Thyroid gland (tissue), 4 donors: Measurements from ENCODE around the gene ZNF783. TPM values are rescaled to one million over a fixed set of nuclear protein-coding genes. Genes with fewer than 3 reads are reported as not detected.

Source experiments
- DNase-seq, 2 donors: peaks; one replicate each; pipeline ENCODE4 v3.0.0-alpha.2; 2019
- H3K27ac ChIP-seq, 3 donors: fragments of 200-600 bp; sonication (generic); 1 replicate in 2 of 3; 2 replicates in 1 of 3; pipeline ENCODE4 v1.5.1; 2016 to 2019; ENCODE audit warnings: mild to moderate bottlenecking in 1 of 3, moderate library complexity in 1 of 3
- H3K27me3 ChIP-seq: fragments of 200-600 bp; sonication (generic); one replicate; pipeline ENCODE4 v1.5.1; 2019
- H3K36me3 ChIP-seq, 2 donors: fragments of 200-600 bp; sonication (generic); one replicate each; pipeline ENCODE4 v1.5.1; 2016 to 2019
- H3K4me1 ChIP-seq, 2 donors: fragments of 200-600 bp; sonication (generic); one replicate each; pipeline ENCODE4 v1.5.1; 2017 to 2019
- H3K4me3 ChIP-seq, 3 donors: fragments of 200-600 bp; sonication (generic); replicated peaks in 1 of 3; 1 replicate in 2 of 3; 2 replicates in 1 of 3; pipeline ENCODE4 v1.5.1; 2016; ENCODE audit warnings: mild to moderate bottlenecking in 1 of 3
- H3K9me3 ChIP-seq: fragments of 200-600 bp; sonication (generic); one replicate; pipeline ENCODE4 v1.5.1; 2017
- POLR2A ChIP-seq, 2 donors: fragments of 450-650 bp; IDR thresholded peaks; one replicate each; pipeline ENCODE4 v1.6.1; 2017; ENCODE audit warnings: antibody characterized with exemption in 2 of 2, mild to moderate bottlenecking in 2 of 2, moderate library complexity in 1 of 2
- WGBS, 2 donors: methylation state at CpG; one replicate each; pipeline ENCODE4 v1.1.5; 2017; 5-methylcytosine and 5-hydroxymethylcytosine counted together
- intact Hi-C: fragments of 100-400 bp; cut with DNase I; formaldehyde crosslinking; loops from one replicate; pipeline ENCODE4 v1.15.1; 2023
- total RNA-seq, 4 donors: library from RNA; depleted of rRNA; stranded (reverse); fragments of >200 nt; gene quantifications; one replicate each; pipeline ENCODE4 v1.2.3, GENCODE V29; 2016
- TF ChIP-seq, protein P1 (sequence below), 6 experiments: fragments of 200-600 bp in 3 of 6; fragments of 450-650 bp in 3 of 6; sonication (generic) in 3 of 6; IDR thresholded peaks; one replicate each; pipeline ENCODE4 v1.5.1; 2016 to 2019; ENCODE audit warnings: antibody characterized with exemption in 6 of 6, mild to moderate bottlenecking in 2 of 6, inconsistent platforms in 1 of 6, moderate library complexity in 1 of 6

ZNF783 gene
- total RNA-seq, 4 donors from 2014 or later = 11.3 to 18.0 (median 15.1) TPM

DNA sequence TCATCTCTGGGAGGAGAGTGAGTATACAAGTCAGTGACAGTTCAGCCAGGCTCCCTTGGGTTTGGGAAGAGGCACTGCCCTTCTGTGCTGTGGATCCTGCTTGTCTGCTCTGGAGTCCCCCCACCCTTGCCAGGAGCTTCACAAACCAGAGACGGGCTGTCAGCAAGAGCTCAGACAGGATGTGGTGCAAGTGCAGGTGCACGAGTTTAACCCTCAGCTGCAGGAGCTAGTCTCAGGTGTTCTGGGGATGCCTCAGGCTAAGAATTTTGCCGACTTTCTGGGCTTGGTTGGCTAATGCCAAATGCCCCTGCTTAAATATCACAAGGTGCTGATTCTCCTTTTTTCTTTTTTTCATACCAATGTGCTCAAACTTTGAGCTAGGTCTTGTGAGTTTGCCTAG lies 22.3 kb downstream of the ZNF783 start:
- WGBS, 2 donors = 76 to 77% methylated on average over 3 of the region's 3 CpGs
- H3K9me3 ChIP-seq = no peaks in the 10 kb centered on the region
- H3K36me3 ChIP-seq = peaks cover 7 to 8% of the 10 kb centered on the region in 2 donors

GRCh38 chr7:149284850-149285585 lies 23.0 kb downstream of the ZNF783 start:
- DNase-seq = peak; percentile 98
- whole genome bisulfite sequencing, 2 donors = 1 to 10% methylated on average over 9 to 51 of the region's 66 CpGs
- H3K36me3 ChIP-seq = peaks cover 6 to 7% of the 10 kb centered on the region in 2 donors
- intact Hi-C loops = no loop called here
- no peaks in the 10 kb centered on the region for H3K9me3 ChIP-seq
- H3K27ac ChIP-seq = peak overlapping the region in 1 of 3 donors; percentile 53
- peaks cover 6 to 12% of the 10 kb centered on the region in 2 donors for H3K4me1 ChIP-seq
- H3K4me3 ChIP-seq = peak overlapping the region; percentile 47 to 58 (median 48)
- no peaks in the 10 kb centered on the region for H3K27me3 ChIP-seq
- TF ChIP-seq POLR2A (IDR thresholded peaks at IDR 0.05) = peak in 1 of 2 donors; percentile 36
- TF ChIP-seq, protein P1, sequence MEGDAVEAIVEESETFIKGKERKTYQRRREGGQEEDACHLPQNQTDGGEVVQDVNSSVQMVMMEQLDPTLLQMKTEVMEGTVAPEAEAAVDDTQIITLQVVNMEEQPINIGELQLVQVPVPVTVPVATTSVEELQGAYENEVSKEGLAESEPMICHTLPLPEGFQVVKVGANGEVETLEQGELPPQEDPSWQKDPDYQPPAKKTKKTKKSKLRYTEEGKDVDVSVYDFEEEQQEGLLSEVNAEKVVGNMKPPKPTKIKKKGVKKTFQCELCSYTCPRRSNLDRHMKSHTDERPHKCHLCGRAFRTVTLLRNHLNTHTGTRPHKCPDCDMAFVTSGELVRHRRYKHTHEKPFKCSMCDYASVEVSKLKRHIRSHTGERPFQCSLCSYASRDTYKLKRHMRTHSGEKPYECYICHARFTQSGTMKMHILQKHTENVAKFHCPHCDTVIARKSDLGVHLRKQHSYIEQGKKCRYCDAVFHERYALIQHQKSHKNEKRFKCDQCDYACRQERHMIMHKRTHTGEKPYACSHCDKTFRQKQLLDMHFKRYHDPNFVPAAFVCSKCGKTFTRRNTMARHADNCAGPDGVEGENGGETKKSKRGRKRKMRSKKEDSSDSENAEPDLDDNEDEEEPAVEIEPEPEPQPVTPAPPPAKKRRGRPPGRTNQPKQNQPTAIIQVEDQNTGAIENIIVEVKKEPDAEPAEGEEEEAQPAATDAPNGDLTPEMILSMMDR (IDR thresholded peaks at IDR 0.05) = no peak

More for the DNA sequence above, 22.3 kb downstream of the ZNF783 start:
- H3K27me3 ChIP-seq = no peaks in the 10 kb centered on the region
- peaks cover 6 to 12% of the 10 kb centered on the region in 2 donors for H3K4me1 ChIP-seq
- DNase-seq = no peak
- TF ChIP-seq, protein P1 (IDR thresholded peaks at IDR 0.05) = no peak
- TF ChIP-seq POLR2A (IDR thresholded peaks at IDR 0.05) = no peak
- intact Hi-C loops = no loop called here
- no peak overlapping the region for H3K4me3 ChIP-seq
- no peak overlapping the region for H3K27ac ChIP-seq

- H3K4me1 ChIP-seq = peaks cover 6 to 12% of the 10 kb centered on the region in 2 donors
- no peaks in the 10 kb centered on the region for H3K27me3 ChIP-seq
- H3K9me3 ChIP-seq = no peaks in the 10 kb centered on the region
- DNase-seq = peak; percentile 32 to 40
- TF ChIP-seq POLR2A (IDR thresholded peaks at IDR 0.05) = no peak
- TF ChIP-seq, protein P1 (IDR thresholded peaks at IDR 0.05) = no peak
- peak overlapping the region; percentile 47 to 58 (median 48) for H3K4me3 ChIP-seq
- intact Hi-C loops = no loop called here
- peak overlapping the region in 1 of 3 donors; percentile 53 for H3K27ac ChIP-seq
- H3K36me3 ChIP-seq = peaks cover 1 to 6% of the 10 kb centered on the region in 2 donors
- 9 to 20% methylated on average over 5 to 9 of the region's 11 CpGs for WGBS, 2 donors
Measured at GRCh38 chr7:149285603-149286002, 23.6 kb downstream of the ZNF783 start.

DNA sequence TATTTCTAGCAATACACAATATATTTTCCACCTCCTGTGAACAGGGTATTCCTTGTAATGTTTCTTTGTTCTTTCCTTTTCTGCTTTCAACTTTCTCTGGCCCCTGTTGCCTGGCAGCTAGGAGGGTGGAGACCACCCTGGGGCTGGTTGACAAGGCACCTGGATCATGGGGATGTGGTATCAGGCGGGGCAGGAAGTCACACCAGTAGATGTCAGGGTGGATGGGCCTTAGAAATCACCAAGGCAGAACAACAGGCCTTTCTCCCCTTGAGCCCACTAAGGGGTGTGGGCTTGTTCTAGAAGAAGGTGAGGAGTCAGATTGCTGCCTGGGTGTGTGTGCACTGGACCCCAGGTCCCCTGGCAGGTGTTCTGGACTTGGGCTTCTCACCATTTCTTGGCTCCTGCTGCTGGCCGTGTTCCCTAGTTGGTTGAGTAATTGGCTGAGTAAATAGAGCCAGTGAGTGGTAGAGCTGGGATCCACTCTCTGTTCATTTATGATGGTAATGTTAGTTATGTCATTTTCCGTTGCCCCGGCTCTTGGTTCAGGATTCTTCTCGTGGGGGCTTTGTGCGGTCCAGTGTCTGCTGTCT lies 24.9 kb downstream of the ZNF783 start:
- TF ChIP-seq, protein P1 (IDR thresholded peaks at IDR 0.05) = no peak
- no peak for TF ChIP-seq POLR2A (IDR thresholded peaks at IDR 0.05)
- peaks cover 0 to 4% of the 10 kb centered on the region in 2 donors for H3K36me3 ChIP-seq

DNA sequence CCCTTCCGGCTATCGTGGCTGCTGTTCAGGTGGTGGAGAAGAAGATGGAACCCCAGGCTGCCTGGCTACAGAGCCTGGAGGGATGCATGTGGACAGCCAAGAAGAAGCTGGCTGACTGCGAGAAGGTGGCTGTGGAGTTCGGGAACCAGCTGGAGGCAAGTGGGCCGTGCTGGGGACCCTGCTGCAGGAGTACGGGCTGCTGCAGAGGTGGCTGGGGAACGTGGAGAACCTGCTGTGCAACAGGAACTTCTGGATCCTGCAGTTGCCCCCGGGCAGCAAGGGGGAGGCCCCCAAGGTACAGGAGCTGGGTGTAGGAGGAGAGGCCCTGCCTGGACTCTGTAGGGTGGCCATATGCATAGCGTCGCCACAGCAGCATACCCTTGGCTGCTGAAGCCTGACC lies 25.6 kb downstream of the ZNF783 start:
- H3K4me3 ChIP-seq = no peak overlapping the region
- DNase-seq = no peak
- TF ChIP-seq, protein P1 (IDR thresholded peaks at IDR 0.05) = no peak
- TF ChIP-seq POLR2A (IDR thresholded peaks at IDR 0.05) = no peak
- intact Hi-C loops = no loop called here
- H3K9me3 ChIP-seq = no peaks in the 10 kb centered on the region
- H3K4me1 ChIP-seq = peaks cover 6 to 12% of the 10 kb centered on the region in 2 donors
- WGBS, 2 donors = 88 to 95% methylated on average over 8 to 10 of the region's 10 CpGs
- H3K27me3 ChIP-seq = no peaks in the 10 kb centered on the region
- H3K27ac ChIP-seq = no peak overlapping the region
- H3K36me3 ChIP-seq = no peaks in the 10 kb centered on the region

More for the DNA sequence above, 24.9 kb downstream of the ZNF783 start:
- WGBS, 2 donors = 88 to 97% methylated on average over 6 of the region's 6 CpGs
- Histone ChIP-seq H3K27ac (no peak overlapping the region), H3K9me3 (no peaks in the 10 kb centered on the region), H3K27me3 (no peaks in the 10 kb centered on the region), H3K4me1 (peaks cover 6 to 12% of the 10 kb centered on the region in 2 donors), H3K4me3 (no peak overlapping the region)
- no peak for DNase-seq
- intact Hi-C loops = no loop called here
